HepG2 (cell line): ENCODE results near the gene SAMD4B. TPM values are rescaled to one million over a fixed set of nuclear protein-coding genes. Genes with fewer than 3 reads are reported as not detected.

ENCODE experiments used
- ATAC-seq: fragments of 200-7000 bp; cut with Tn5 transposase; 3 replicates; pipeline ENCODE4 v1.9.1; 2020; ENCODE audit warnings: mild to moderate bottlenecking, moderate library complexity
- BruUV-seq: library from RNA; stranded (reverse); fragments of 400-500 nt; replicated peaks from 2 replicates; lab custom pipeline; 2021; lab: Mats Ljungman, UMichigan
- CTCF ChIA-PET: fragments of 300-600 bp; formaldehyde crosslinking; extraction: SDS; loops from one replicate; lab custom pipeline; 2021; ENCODE audit warnings: low total read pairs, inconsistent platforms, low intra/inter-chr PET ratio; lab: Yijun Ruan, JAX
- POLR2A ChIA-PET: fragments of 350-600 bp; sonication (Branson Sonifier 250); formaldehyde crosslinking; loops from one replicate; lab custom pipeline; 2020; ENCODE audit warnings: antibody characterized with exemption, inconsistent platforms; lab: Yijun Ruan, JAX
- DNase-seq: peaks from one replicate; pipeline ENCODE4 v3.0.0-alpha.2; 2015; ENCODE audit warnings: low spot score
- FAIRE-seq: peaks from 3 replicates; lab custom pipeline; 2011; peaks lifted over from hg19 to GRCh38; lab: Jason Lieb, UNC
- H2AFZ ChIP-seq: one replicate; pipeline ENCODE4 v1.6.1; 2011; ENCODE audit warnings: low read length, inconsistent platforms
- H3K27ac ChIP-seq: fragments of 300-600 bp; 3 replicates; pipeline ENCODE4 v1.8.0; 2011; ENCODE audit warnings: mixed run types, mild to moderate bottlenecking, mixed read lengths, low read length, inconsistent platforms; ENCODE audit not compliant: insufficient read depth; ENCODE audit errors: extremely low read length
- H3K27me3 ChIP-seq, 2 experiments: fragments of 200-600 bp in 1 of 2; 2 replicates in 1 of 2; 3 replicates in 1 of 2; pipeline versions ENCODE4 v1.6.0 to v1.8.0; 2011; ENCODE audit warnings: low read length in 2 of 2, mild to moderate bottlenecking in 2 of 2, moderate library complexity in 2 of 2, inconsistent platforms in 1 of 2; ENCODE audit not compliant: insufficient read depth in 2 of 2, control insufficient read depth in 1 of 2
- H3K36me3 ChIP-seq, 2 experiments: fragments of 200-600 bp in 1 of 2; replicated peaks in 1 of 2; 2 replicates in 1 of 2; 3 replicates in 1 of 2; pipeline versions ENCODE4 v1.5.1 to v1.8.0; 2011; ENCODE audit warnings: low read length in 2 of 2, inconsistent platforms in 1 of 2; ENCODE audit not compliant: insufficient read depth in 2 of 2, control insufficient read depth in 1 of 2
- H3K4me1 ChIP-seq: 2 replicates; pipeline ENCODE4 v1.5.1; 2012; ENCODE audit warnings: low read length, inconsistent platforms; ENCODE audit not compliant: insufficient read depth
- H3K4me2 ChIP-seq: 2 replicates; pipeline ENCODE4 v1.6.0; 2011; ENCODE audit warnings: low read depth, low read length, inconsistent platforms
- H3K4me3 ChIP-seq, 3 experiments: fragments of 200-600 bp in 1 of 3; sonication (generic), shearing (Covaris generic) in 1 of 3; replicated peaks in 1 of 3; 2 replicates each; pipeline ENCODE4 v1.5.1; 2011 to 2016; ENCODE audit warnings: low read length in 3 of 3, inconsistent platforms in 2 of 3, low read depth in 2 of 3, mild to moderate bottlenecking in 2 of 3, control low read depth in 1 of 3, mixed read lengths in 1 of 3; ENCODE audit not compliant: insufficient read depth in 1 of 3
- H3K79me2 ChIP-seq: one replicate; pipeline ENCODE4 v1.6.1; 2011; ENCODE audit warnings: low read length, inconsistent platforms; ENCODE audit not compliant: insufficient read depth
- H3K9ac ChIP-seq: 2 replicates; pipeline ENCODE4 v1.6.0; 2011; ENCODE audit warnings: mild to moderate bottlenecking, low read depth, low read length, inconsistent platforms; ENCODE audit not compliant: insufficient read depth
- H3K9me3 ChIP-seq: 2 replicates; pipeline ENCODE4 v1.5.1; 2012; ENCODE audit warnings: mild to moderate bottlenecking, low read length
- H4K20me1 ChIP-seq: 2 replicates; pipeline ENCODE4 v1.6.0; 2011; ENCODE audit warnings: inconsistent platforms, mild to moderate bottlenecking, low read length, moderate library complexity; ENCODE audit not compliant: insufficient read depth
- CTCF ChIP-seq: sonication (generic); formaldehyde crosslinking; IDR thresholded peaks from 2 replicates; pipeline ENCODE4 v1.5.0; 2020; ENCODE audit warnings: mild to moderate bottlenecking, missing genetic modification reagents, moderate library complexity
- ETV5 ChIP-seq: IDR thresholded peaks from 2 replicates; pipeline ENCODE4 v1.6.1; 2018; ENCODE audit warnings: missing biosample characterization, missing genetic modification reagents, inconsistent platforms, borderline replicate concordance
- HHEX ChIP-seq: IDR thresholded peaks from 2 replicates; pipeline ENCODE4 v1.6.1; 2016; ENCODE audit warnings: control low read depth
- LRRFIP1 ChIP-seq: sonication (generic); formaldehyde crosslinking; conservative IDR thresholded peaks from 2 replicates; pipeline ENCODE4 v1.4.0; 2020; ENCODE audit warnings: missing genetic modification reagents
- SMAD3 ChIP-seq: sonication (generic); formaldehyde crosslinking; IDR thresholded peaks from 2 replicates; pipeline ENCODE4 v1.4.0; 2020; ENCODE audit warnings: missing genetic modification reagents
- SRSF4 ChIP-seq: fragments of 200-400 bp; formaldehyde crosslinking; IDR thresholded peaks from one replicate; pipeline ENCODE4 v1.6.1; 2018; ENCODE audit warnings: mild to moderate bottlenecking, low read depth, low read length, moderate library complexity; ENCODE audit not compliant: poor library complexity, severe bottlenecking
- ZMYM3 ChIP-seq: sonication (generic); formaldehyde crosslinking; IDR thresholded peaks from 2 replicates; pipeline ENCODE4 v1.5.1; 2020; ENCODE audit warnings: mild to moderate bottlenecking, missing genetic modification reagents
- ZNF296 ChIP-seq: sonication (generic); formaldehyde crosslinking; conservative IDR thresholded peaks from 2 replicates; pipeline ENCODE4 v1.5.0; 2020; ENCODE audit warnings: mild to moderate bottlenecking, missing genetic modification reagents
- ZNF432 ChIP-seq: sonication (generic); formaldehyde crosslinking; IDR thresholded peaks from 2 replicates; pipeline ENCODE4 v1.5.0; 2020; ENCODE audit warnings: missing genetic modification reagents, mild to moderate bottlenecking, borderline replicate concordance
- ZNF614 ChIP-seq: IDR thresholded peaks from 2 replicates; pipeline ENCODE4 v1.6.1; 2018; ENCODE audit warnings: missing biosample characterization, missing genetic modification reagents, inconsistent platforms, borderline replicate concordance
- ZNF709 ChIP-seq: sonication (generic); formaldehyde crosslinking; IDR thresholded peaks from 2 replicates; pipeline ENCODE4 v1.5.0; 2020; ENCODE audit warnings: mild to moderate bottlenecking, missing genetic modification reagents
- WGBS: methylation state at CpG from one replicate; pipeline ENCODE4 v1.1.6; 2017; ENCODE audit warnings: low lambda C conversion rate; 5-methylcytosine and 5-hydroxymethylcytosine counted together
- in situ Hi-C: cut with HindIII; loops from 2 replicates; pipeline ENCODE4 v1.10.0; 2017; ENCODE audit warnings: low pct_unique_long_range_greater_than_20kb; ENCODE audit not compliant: extremely low pct_ligation_motif_present
- intact Hi-C: fragments of 100-400 bp; cut with micrococcal nuclease; formaldehyde crosslinking; loops from one replicate; pipeline ENCODE4 v1.10.0; 2022; ENCODE audit not compliant: unreplicated experiment
- polyA plus RNA-seq, 8 experiments: library from polyadenylated mRNA; depleted of rRNA in 3 of 8; stranded (reverse) in 7 of 8; unstranded in 1 of 8; fragments of >200 nt; fragmentation: Illumina TruSeq in 4 of 8; extraction: Trizol in 4 of 8; gene quantifications; 2 replicates each; pipeline versions ENCODE4 v1.2.1 to v1.2.3, GENCODE V29; 2011 to 2016; ENCODE audit warnings: low read depth in 4 of 8, missing spikeins in 1 of 8, mixed read lengths in 1 of 8; ENCODE audit not compliant: insufficient read depth in 1 of 8
- total RNA-seq, 5 experiments: library from RNA; depleted of rRNA; stranded (reverse); fragments of >200 nt; fragmentation: Illumina TruSeq; extraction: Trizol; gene quantifications; 2 replicates each; pipeline ENCODE4 v1.2.3, GENCODE V29; 2016; ENCODE audit warnings: low read depth in 1 of 5
- TF ChIP-seq, protein P1 (sequence below): sonication (generic); formaldehyde crosslinking; IDR thresholded peaks from 2 replicates; pipeline ENCODE4 v1.9.0; 2021; ENCODE audit warnings: mild to moderate bottlenecking, missing genetic modification reagents
- TF ChIP-seq, protein P2 (sequence below): sonication (generic); formaldehyde crosslinking; IDR thresholded peaks from 2 replicates; pipeline ENCODE4 v1.4.0; 2020; ENCODE audit warnings: missing genetic modification reagents

SAMD4B gene
- total and polyA plus RNA-seq, 2 of the 13 experiments (the other 11 are each of a cell fraction or from before 2014, with no cell fraction given), result 26.0 to 31.8 TPM

DNA sequence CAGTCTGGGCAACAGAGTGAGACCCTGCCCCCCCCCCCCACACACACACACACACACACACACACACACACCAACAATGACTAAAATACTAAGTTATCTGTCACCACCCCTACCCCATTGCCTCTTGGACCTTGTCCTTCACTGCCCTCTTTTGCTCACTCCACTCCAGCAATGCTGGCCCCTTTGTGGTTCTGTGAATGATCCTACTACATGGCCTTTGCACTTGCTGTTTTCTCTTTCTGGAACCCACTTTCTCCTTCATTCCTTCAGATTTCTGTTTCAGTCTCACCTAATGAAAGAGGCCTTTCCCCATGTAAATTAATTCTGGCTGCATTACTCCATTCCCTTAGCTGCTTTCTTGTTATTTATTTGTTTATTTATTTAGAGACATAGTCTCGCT, 2.5 kb upstream of the SAMD4B start:
- ATAC-seq (no peak), DNase-seq (peak; percentile 20), FAIRE-seq (no peak)
- intact Hi-C loops (loop anchor here (5.0 kb wide), 1 partner anchor 73 kb away; the partner anchor contains the start of gene PLEKHG2), in situ Hi-C loops (no loop called here)
- ChIA-PET POLR2A (no interaction called here), CTCF (no interaction called here)
- 0 out of 5 replicates have a peak, but pooled peaks cover 0 to under 1% of the 10 kb centered on the region in 2 experiments for H3K36me3 ChIP-seq
- peaks cover 20% of the 10 kb centered on the region for H3K79me2 ChIP-seq
- H3K27me3 ChIP-seq, result no peaks in the 10 kb centered on the region; a peak in 1 of 5 replicates
- peak overlapping the region; percentile 36 for H3K4me2 ChIP-seq
- no peak overlapping the region for H3K4me3 ChIP-seq
- H3K4me1 ChIP-seq, result peaks cover 67% of the 10 kb centered on the region
- H3K9me3 ChIP-seq, result no peaks in the 10 kb centered on the region
- no TSS peak for BruUV-seq
- 57% methylated on average over 1 of the region's 1 CpG for WGBS
- H3K27ac ChIP-seq, result peak overlapping the region; percentile 8
- no peak overlapping the region for H2AFZ ChIP-seq
- no peaks in the 10 kb centered on the region for H4K20me1 ChIP-seq
- H3K9ac ChIP-seq, result no peak overlapping the region
- TF ChIP-seq ZNF432 (CRISPR knock-in tag) (no peak), ZNF709 (CRISPR knock-in tag) (no peak), ETV5 (CRISPR knock-in tag) (no peak), SMAD3 (CRISPR knock-in tag) (no peak), ZNF614 (no peak), CTCF (CRISPR knock-in tag) (peak; percentile 37), ZMYM3 (CRISPR knock-in tag) (0 out of 2 replicates have a peak, but pooled peaks have one; percentile 33), HHEX (CRISPR knock-in tag) (no peak), ZNF296 (CRISPR knock-in tag) (no peak), SRSF4 (no peak), LRRFIP1 (no peak)
- TF ChIP-seq, protein P1, sequence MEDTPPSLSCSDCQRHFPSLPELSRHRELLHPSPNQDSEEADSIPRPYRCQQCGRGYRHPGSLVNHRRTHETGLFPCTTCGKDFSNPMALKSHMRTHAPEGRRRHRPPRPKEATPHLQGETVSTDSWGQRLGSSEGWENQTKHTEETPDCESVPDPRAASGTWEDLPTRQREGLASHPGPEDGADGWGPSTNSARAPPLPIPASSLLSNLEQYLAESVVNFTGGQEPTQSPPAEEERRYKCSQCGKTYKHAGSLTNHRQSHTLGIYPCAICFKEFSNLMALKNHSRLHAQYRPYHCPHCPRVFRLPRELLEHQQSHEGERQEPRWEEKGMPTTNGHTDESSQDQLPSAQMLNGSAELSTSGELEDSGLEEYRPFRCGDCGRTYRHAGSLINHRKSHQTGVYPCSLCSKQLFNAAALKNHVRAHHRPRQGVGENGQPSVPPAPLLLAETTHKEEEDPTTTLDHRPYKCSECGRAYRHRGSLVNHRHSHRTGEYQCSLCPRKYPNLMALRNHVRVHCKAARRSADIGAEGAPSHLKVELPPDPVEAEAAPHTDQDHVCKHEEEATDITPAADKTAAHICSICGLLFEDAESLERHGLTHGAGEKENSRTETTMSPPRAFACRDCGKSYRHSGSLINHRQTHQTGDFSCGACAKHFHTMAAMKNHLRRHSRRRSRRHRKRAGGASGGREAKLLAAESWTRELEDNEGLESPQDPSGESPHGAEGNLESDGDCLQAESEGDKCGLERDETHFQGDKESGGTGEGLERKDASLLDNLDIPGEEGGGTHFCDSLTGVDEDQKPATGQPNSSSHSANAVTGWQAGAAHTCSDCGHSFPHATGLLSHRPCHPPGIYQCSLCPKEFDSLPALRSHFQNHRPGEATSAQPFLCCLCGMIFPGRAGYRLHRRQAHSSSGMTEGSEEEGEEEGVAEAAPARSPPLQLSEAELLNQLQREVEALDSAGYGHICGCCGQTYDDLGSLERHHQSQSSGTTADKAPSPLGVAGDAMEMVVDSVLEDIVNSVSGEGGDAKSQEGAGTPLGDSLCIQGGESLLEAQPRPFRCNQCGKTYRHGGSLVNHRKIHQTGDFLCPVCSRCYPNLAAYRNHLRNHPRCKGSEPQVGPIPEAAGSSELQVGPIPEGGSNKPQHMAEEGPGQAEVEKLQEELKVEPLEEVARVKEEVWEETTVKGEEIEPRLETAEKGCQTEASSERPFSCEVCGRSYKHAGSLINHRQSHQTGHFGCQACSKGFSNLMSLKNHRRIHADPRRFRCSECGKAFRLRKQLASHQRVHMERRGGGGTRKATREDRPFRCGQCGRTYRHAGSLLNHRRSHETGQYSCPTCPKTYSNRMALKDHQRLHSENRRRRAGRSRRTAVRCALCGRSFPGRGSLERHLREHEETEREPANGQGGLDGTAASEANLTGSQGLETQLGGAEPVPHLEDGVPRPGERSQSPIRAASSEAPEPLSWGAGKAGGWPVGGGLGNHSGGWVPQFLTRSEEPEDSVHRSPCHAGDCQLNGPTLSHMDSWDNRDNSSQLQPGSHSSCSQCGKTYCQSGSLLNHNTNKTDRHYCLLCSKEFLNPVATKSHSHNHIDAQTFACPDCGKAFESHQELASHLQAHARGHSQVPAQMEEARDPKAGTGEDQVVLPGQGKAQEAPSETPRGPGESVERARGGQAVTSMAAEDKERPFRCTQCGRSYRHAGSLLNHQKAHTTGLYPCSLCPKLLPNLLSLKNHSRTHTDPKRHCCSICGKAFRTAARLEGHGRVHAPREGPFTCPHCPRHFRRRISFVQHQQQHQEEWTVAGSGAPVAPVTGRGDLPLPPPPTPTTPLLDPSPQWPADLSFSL (CRISPR knock-in tag), result peak; percentile 68; the same call in 1 of the 2 replicates
- TF ChIP-seq, protein P2, sequence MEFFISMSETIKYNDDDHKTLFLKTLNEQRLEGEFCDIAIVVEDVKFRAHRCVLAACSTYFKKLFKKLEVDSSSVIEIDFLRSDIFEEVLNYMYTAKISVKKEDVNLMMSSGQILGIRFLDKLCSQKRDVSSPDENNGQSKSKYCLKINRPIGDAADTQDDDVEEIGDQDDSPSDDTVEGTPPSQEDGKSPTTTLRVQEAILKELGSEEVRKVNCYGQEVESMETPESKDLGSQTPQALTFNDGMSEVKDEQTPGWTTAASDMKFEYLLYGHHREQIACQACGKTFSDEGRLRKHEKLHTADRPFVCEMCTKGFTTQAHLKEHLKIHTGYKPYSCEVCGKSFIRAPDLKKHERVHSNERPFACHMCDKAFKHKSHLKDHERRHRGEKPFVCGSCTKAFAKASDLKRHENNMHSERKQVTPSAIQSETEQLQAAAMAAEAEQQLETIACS (CRISPR knock-in tag), result no peak
